Measurements from ENCODE around the gene KRT31.

Gene KRT31

GRCh38 chr17:41413982-41414381 lies 16.6 kb upstream of the KRT31 start:
- H3K27ac ChIP-seq (ENCODE audit: extremely low read depth, low read depth, low read length) = no peak overlapping the region
- no peaks in the 10 kb centered on the region for H3K36me3 ChIP-seq (ENCODE audit: control insufficient read depth in 2 of 2, insufficient read depth in 1 of 2, low read length in 2 of 2)
- ChIA-PET POLR2A (interaction anchor here (1.2 kb wide), 1 partner anchor 274 kb away, joined by 7 read pairs; the partner anchor contains the start of gene EIF1), CTCF (interaction anchor here (1.0 to 1.3 kb wide), 2 partner anchors 73 to 135 kb away, joined by 3 to 6 read pairs; no protein-coding TSS in a partner anchor)
- H3K9me3 ChIP-seq (ENCODE audit: control insufficient read depth, insufficient read depth, low read depth, low read length) = no peaks in the 10 kb centered on the region
- H3K4me1 ChIP-seq (ENCODE audit: control insufficient read depth, insufficient read depth, low read length) = no peaks in the 10 kb centered on the region
- H3K4me3 ChIP-seq (ENCODE audit: low read depth, low read length) = no peak overlapping the region
- no peak for TF ChIP-seq ZNF473 (tag by site-specific recombination; IDR thresholded peaks at IDR 0.05)
- TF ChIP-seq KLF1 (tag by site-specific recombination; IDR thresholded peaks at IDR 0.05) = no peak
- TF ChIP-seq ZNF488 (tag by site-specific recombination; IDR thresholded peaks at IDR 0.05) = no peak
- no peak for TF ChIP-seq ZNF571 (tag by site-specific recombination; IDR thresholded peaks at IDR 0.05)
- TF ChIP-seq, protein P1, sequence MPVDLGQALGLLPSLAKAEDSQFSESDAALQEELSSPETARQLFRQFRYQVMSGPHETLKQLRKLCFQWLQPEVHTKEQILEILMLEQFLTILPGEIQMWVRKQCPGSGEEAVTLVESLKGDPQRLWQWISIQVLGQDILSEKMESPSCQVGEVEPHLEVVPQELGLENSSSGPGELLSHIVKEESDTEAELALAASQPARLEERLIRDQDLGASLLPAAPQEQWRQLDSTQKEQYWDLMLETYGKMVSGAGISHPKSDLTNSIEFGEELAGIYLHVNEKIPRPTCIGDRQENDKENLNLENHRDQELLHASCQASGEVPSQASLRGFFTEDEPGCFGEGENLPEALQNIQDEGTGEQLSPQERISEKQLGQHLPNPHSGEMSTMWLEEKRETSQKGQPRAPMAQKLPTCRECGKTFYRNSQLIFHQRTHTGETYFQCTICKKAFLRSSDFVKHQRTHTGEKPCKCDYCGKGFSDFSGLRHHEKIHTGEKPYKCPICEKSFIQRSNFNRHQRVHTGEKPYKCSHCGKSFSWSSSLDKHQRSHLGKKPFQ (tag by site-specific recombination; IDR thresholded peaks at IDR 0.05) = no peak
- no peak for TF ChIP-seq ZNF585B (tag by site-specific recombination; IDR thresholded peaks at IDR 0.05)
- no peak for TF ChIP-seq ZNF423 (tag by site-specific recombination; IDR thresholded peaks at IDR 0.05)
- TF ChIP-seq ATF2 (tag by site-specific recombination; IDR thresholded peaks at IDR 0.05; ENCODE audit: low read depth) = no peak
- TF ChIP-seq, protein P2, sequence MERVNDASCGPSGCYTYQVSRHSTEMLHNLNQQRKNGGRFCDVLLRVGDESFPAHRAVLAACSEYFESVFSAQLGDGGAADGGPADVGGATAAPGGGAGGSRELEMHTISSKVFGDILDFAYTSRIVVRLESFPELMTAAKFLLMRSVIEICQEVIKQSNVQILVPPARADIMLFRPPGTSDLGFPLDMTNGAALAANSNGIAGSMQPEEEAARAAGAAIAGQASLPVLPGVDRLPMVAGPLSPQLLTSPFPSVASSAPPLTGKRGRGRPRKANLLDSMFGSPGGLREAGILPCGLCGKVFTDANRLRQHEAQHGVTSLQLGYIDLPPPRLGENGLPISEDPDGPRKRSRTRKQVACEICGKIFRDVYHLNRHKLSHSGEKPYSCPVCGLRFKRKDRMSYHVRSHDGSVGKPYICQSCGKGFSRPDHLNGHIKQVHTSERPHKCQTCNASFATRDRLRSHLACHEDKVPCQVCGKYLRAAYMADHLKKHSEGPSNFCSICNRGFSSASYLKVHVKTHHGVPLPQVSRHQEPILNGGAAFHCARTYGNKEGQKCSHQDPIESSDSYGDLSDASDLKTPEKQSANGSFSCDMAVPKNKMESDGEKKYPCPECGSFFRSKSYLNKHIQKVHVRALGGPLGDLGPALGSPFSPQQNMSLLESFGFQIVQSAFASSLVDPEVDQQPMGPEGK (tag by site-specific recombination; IDR thresholded peaks at IDR 0.05) = no peak
- no peak for TF ChIP-seq ZNF26 (tag by site-specific recombination; IDR thresholded peaks at IDR 0.05)
- no peak for TF ChIP-seq ZNF426 (tag by site-specific recombination; IDR thresholded peaks at IDR 0.05)
- TF ChIP-seq YY2 (tag by site-specific recombination; IDR thresholded peaks at IDR 0.05) = no peak
- no peak for TF ChIP-seq ZBTB17 (tag by site-specific recombination; IDR thresholded peaks at IDR 0.05)
- TF ChIP-seq ZNF529 (tag by site-specific recombination; IDR thresholded peaks at IDR 0.05; ENCODE audit: insufficient replicate concordance) = no peak
- no peak for TF ChIP-seq ZNF660 (tag by site-specific recombination; IDR thresholded peaks at IDR 0.05)
- TF ChIP-seq ZNF513 (tag by site-specific recombination; IDR thresholded peaks at IDR 0.05) = no peak
- no peak for TF ChIP-seq ZNF155 (tag by site-specific recombination; IDR thresholded peaks at IDR 0.05)

All from HEK293 (cell line).